Cerebellar nuclear complex (tissue), 1 donor: ENCODE data around the gene ELAVL1.
"Not testable (repeated sequence)": the region's sequence is repeated elsewhere in the genome, so short reads cannot be mapped to it uniquely, and the experiment has no call there.

Experiments used
- DNase-seq, 2 experiments: peaks; one replicate each; lab custom pipeline; 2025; lab: John Stamatoyannopoulos, UW

ELAVL1 gene

DNA sequence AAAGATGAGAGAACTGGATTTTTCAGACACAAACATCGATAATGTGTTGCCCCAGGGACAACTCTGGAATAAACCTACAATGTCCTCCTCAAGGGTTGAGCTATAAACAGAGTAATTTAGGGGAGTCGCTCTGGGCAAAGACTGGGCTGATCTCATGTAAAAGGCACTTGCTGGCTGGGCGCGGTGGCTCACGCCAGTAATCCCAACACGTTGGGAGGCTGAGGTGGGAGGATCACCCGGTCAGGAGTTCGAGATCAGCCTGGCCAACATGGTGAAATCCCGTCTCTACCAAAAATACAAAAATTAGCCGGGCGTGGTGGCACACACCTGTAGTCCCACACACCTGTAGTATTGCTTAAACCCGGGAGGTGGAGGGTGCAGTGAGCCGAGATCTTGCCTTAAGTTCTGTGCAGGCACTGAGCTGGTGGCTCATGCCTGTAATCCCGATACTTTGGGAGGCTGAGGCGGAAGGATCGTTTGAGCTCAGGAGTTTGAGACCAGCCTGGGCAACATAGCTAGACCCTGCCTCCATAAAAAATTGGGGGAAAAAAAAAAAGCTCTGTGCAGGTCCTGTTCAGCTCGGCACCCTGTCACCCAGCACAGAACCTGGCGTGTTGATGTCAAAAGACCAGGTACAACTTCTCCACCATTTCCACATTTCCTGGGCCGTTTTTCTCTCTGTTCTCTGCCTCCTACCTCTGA, 63.4 kb downstream of the ELAVL1 start:
- no peak for DNase-seq

DNA sequence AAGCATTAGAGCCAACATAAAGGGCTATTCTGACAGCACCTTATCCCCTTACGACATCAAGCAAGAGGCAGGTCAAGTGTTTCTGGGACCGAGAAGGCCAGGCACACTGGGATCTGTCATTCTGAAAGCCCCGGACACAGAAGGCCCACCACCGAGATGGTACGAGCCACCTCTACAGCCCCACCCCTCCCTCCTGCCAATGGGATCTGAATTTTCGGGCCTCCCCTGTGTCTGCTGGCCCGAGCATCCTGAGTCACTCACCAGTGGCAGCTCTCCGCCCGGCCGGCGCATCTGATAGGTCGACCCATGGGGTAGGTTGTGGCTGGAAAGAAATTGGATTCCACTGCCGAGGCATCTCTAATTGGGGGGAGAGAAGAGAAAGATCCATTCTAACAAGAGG, 64.6 kb downstream of the ELAVL1 start:
- DNase-seq, result no peak

DNA sequence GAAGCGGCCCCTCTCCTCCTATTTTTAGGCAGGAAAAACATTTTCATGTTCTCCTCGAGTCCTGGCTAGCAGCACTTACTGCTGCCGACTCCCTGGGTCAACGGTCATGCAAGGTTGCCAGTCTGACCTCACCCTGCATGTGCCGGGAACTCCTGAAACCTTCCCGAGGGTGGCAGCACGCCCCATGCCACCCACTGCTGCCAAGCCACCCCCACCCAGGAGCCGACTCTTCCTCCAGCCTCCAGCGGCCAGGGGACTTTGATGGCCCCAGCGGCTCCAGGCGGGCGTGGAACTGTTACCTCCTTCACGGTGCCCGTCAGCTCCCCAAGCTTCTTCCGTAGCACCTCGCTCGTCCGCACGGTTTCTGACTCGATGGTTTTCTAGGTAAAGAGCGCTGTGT, 70.7 kb downstream of the ELAVL1 start:
- no peak for DNase-seq

DNA sequence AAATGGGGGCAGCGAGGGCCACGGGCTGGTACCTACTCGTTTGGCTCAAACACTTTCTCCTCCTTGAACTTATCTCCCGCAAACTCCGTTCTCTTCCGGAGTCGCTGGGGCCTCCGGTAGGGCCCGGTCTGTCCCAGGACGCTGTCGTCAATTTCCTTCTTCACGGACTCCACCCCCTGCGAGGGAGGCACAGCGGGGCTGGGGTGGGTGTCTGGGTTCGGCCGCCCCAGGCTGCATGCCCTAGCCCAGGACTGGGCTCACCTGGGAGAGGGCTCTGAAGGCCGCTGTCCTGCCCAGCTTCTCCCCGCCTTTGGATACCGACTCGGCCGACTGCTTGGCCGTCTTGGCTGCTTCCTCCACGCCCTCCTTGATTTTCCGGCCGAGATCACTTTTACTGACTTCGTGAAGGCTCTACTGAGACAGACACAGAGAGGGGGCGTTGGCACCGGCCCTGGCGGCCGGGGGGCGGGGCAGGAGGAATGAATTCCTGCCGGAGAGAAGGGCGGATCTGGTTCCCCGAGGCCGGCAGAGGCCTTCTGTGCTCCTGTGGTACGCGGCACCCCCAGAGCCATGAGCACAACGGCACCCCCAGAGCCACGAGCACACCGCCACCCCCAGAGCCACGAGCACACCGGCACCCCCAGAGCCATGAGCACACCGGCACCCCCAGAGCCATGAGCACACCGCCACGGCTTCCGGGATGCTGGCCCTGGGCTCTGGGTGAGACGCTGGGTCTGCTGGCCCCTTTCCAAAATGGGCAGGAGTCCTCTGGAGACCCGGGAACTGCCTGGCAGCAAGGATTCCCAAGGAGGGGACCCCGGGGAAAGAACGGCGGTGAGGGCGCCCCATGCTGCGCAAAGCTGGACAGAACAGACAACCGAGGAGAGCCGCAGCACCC, 71.4 kb downstream of the ELAVL1 start:
- DNase-seq, result no peak

DNA sequence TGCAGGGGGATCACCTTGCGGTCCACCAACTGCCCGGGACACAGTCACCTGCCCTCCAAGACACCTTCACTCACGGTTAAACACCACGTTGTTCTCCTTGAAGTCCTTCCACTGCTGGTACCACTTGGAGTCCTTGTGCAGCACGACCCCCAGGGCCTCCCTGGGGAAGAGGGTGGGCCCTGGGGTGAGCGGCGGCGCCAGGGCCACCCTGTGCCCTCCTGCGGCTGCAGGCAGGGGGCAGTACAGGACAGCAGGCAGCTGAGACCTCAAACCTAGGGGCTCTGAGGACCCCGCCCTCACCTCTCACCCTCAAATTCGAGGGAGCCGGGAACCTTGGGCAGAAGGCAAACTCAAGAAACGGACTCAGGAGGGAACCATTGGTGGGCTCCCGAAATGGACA, 72.0 kb downstream of the ELAVL1 start:
- DNase-seq, result no peak

DNA sequence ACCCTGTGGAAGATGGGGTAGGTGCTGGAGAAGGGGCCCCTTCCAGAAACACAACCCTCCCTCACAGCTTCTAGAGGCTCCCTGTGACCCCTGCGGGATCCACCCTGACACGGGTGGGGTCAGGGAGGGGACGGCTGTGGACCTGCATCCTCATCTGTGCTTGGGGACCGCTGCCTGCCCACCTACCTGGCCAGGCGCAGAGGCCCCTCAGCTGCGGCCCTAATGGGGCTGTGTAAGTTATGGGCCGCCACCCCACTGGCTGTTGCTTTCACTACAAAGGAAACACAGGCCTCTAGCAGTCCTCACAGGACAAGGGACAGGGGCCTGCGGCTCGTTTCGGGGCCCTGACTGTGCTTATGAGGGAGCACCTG, 72.5 kb downstream of the ELAVL1 start:
- DNase-seq, result no peak

DNA sequence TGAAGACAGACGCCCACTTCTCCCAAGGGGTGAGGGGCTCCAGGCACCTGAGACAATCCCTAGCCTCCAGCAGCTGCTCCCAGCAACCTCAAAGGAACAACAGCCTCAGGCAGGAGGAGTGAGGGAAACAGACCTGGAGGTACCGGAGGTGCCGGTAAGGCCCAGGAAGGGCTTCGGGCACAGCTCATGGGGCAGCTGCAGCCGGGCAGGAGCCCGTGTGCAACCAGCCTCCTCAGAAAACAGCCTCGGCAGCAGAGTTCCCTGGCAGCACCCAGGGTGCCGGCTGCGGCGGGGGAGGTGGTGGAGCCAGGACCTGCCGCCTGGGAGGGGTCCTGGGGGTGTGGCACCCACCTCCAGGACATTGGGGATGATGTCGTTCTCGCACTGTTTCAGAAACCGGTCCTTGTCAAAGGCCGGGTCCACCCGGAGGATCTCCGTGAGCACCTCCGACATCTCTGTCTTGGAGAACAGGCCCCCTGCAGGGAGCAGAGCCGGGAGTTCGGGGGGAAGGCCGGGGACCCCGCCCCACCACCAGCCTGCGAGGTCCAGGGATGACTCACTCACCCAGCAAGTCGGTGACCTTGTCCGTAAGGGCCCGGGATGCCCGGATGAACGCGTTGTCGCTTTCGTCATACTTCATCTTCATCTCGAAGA, 73.0 kb downstream of the ELAVL1 start:
- DNase-seq, result no peak

DNA sequence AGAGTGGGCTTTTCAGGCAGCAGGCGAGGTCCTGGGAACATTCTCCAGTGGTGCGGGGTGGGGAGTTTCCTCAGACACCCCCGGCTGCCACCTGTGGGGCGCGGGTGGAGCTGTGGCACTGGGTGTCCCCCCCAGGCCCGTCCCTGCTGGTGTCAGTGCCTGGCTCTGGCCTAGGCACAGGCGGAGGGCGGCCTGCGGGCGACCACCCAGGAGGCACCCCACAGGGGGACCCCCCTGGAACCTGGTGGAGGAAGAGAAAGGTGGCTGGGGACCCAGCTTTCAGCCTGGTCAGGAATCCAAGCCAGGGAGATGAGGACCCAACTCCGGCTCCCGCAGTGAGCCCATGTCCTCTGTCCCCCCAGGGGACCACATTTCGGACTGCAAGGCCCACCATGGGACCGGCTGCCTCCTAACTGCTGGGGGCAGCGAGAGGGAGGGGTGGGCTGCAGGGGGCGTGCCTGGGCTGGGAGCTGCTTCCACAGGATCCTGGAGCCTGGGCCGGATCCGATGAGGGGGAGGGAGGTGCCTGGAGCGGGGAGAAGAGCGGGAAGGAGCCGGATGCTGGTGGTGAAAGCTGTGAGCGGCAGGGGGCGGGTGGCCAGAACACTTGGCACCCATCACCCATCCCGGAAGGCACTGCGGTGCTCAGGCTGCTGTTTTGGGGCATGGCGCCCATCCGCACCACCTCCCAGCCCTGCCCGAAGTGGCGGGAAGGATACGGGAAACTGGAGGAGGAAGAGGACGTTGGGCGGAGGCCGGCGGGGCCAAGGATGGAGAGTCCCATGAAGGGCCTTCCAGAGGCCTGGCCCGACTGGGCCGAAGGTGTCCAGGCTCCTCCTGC, 74.0 kb downstream of the ELAVL1 start:
- DNase-seq, result no peak

DNA sequence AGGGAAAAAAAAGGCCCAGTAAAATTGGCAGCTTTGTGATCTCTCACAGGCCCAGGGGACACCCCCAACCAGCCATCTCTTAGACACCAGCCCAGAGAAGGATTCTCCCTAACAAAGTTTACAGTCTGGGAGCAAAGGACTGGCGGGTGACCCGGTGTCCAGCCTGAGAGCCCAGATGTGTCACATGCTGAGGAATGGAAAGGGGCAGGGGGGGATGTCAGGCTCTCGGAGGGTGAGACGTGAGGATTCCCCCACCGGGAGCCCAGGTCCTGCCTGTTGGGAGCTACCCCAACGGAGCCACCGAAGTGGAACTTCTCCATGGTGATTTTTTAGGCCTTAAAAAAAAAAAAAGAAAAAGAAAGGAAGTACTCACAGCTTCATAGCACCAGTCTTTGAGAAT, 74.7 kb downstream of the ELAVL1 start:
- DNase-seq, result no peak

DNA sequence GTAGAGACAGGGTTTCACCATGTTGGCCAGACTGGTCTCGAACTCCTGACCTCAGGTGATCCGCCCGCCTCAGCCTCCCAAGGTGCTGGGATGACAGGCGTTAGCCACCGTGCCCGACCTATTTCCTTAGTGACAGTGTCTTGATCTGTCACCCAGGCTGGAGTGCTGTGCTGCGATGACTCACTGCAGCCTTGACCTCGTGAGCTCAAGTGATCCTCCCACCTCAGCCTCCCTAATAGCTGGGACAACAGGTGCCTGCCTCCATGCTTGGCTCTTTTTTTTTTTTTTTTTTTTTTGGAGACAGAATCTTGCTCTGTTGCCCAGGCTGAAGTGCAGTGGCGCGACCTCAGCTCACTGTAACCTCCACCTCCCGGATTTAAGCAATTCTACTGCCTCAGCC, 75.4 kb downstream of the ELAVL1 start:
- not testable (repeated sequence) for DNase-seq

DNA sequence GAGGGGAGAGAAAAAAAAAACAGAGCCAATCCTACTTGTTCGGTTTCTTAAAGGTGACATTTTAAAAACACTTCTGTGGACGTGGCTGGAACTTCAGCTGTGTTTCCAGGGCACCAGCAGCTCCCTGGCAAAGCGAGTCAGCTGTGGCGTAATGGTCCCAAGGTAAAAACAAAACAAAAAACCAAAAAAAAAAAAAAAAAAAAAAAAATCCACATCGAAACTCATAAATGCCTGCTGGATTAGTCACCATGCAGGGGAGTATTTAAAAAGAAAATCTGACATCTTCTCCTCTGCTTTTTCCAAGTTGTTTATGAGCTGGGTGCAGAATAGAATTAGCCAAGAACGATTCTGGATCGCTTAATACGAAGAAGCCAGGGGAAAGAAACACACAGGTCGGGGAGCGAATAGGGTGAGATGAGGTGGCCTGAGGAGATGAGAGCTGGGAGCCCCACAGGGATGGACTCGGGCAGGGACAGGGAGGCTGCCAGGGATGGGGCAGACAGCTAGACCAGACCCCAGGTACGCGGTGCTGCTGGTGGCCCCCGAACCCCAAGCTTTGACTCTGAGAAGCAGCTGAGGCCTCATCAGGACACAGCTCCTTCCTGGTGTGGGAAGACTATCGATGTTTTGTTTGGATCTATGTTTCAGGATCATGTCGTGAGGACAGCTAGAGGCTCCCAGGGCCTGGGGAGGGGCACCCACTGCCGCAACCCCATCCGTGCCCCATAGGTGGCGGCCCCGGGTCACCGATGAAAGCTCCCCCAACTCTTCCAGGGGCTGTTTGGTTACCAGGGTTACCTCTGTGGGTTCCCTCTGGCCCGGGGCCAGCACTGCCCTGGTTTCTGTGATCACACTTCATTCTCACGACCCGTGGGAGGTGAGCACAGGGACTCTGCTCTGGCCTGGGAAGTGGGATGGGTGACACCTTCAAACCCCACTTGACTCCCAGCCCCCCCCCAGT, 76.4 kb downstream of the ELAVL1 start:
- DNase-seq, result no peak

DNA sequence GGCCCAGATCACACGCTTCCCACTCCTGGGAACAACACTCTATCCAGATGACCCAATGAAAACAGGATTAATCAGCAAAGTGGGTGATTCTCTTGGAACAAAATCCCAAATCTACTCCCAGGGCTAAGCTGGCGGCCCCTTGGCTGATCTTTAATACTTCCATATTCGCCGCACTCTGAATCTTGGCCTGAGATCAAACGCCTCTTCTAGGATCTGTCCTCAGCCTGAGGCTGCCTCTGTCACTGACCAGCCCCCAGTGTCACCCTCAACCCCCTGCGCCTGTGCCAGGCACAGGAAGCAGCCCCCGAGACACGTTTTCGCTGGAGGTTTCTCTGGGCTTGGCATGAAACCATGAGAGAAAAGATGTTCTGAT, 77.1 kb downstream of the ELAVL1 start:
- no peak for DNase-seq

DNA sequence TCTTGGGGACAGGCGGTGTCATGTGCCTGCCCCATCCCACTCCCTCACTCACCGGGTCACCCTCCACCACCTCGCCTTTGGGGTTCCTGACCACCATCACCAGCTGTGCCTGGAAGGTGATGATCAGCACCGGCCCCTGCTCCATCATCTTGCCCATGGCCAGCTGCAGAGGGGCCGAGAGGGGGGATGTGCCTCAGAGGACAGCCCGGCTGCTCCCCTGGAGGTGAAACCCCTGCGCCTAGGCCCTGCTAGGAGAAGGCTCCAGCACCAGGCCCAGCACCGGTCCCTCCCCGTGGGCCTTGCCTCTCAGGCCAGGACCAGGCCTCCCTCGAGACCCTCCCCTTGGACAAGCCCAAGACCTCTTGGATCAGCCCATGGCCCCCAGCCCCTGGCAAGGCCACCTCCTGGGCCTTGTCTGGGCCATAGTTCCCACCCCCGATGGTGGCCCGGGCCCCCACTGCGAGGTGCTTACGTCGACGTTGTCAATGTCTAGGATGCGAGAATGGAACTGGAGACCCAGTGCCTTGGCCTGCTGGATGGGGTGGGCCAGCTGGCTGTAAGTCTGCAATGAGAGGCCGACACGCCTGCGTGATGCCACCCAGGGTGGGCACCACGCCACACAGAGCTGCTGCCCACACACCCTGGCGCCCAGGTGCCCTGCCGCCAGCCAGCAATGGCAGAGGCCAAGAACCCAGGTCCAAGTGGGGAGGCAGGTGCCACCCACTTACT, 77.7 kb downstream of the ELAVL1 start:
- DNase-seq, result no peak

DNA sequence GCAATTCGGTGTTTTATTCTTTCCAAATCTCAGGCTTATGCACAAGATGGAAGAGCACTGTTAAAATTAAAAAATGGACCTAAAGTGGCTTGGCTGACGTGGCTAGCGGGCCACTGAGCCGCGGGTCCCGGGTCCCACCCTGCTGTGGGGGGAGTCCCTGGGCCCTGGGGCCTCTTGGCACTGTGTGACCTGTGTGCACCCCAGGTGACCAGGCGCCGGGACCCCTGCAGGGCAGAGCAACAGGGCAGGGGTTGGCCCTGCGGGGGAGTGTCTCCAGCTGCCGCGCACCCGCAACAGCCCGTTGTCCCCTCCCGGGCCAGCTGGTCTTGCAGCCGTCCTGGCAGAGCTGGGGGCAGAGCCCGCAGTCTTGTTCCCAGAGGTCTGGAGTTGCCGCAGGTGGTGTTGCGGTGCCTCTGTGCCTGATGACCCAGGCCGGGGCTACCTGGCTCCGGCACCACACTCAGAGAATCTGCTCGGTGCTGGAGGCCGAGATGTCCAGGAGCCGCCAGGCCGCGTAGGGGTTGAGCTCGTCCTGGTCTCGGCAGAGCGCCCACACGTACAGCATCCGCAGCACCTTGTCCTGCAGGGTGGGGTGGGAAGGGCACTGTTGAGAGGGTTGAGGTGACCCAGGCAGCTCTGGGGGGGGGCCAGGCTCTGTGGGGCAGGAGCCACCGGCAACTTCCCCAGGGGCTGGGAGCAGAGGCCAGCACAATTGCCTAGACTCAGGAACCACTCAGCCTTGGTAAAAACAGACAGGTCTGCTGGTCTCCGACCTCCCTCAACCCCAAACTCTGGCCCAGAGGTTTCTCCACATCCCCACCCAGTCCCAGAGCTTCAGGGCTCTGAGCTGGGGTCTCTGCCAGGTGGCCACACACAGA, 78.5 kb downstream of the ELAVL1 start:
- no peak for DNase-seq

DNA sequence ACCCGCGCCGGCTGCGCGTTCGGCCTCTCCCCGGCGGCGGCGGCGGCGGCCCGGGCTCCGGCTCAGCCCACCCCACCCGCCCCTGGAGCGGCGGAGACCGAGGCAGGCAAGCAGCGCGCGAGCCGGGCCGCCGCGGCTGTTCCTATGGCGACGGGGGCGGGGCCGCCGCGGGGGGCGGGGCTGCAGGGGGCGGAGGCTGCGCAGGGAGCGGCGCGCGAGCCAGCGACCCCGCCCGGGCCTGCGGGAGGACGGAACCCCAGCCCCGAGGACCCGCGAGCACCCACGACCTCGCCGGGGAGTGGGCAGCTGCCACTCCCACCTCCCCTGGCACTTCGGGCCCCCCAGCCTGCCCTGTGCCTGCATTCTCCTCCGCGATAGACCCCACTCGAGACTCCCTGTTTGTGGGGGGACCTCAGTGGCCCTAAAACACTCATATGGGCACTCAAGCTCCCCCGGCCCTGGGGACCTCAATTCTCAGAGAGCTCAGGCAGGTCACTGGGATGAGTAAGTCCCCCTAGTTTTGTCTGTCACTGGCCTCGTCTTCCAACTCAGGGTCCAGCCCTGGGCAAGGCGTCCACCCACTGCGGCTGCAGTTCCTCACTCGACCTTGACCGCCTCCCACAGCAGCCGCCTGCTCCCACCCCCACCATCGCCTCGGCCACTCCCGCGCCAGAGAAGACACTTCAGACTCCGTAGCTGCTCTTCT, 79.3 kb downstream of the ELAVL1 start, which contains the start of gene CTXN1:
TSS of gene CTXN1 (minus strand) at position 115 of the 706 bp plus-strand sequence. CDS start 597 bp downstream, outside the sequence.
- no peak for DNase-seq

DNA sequence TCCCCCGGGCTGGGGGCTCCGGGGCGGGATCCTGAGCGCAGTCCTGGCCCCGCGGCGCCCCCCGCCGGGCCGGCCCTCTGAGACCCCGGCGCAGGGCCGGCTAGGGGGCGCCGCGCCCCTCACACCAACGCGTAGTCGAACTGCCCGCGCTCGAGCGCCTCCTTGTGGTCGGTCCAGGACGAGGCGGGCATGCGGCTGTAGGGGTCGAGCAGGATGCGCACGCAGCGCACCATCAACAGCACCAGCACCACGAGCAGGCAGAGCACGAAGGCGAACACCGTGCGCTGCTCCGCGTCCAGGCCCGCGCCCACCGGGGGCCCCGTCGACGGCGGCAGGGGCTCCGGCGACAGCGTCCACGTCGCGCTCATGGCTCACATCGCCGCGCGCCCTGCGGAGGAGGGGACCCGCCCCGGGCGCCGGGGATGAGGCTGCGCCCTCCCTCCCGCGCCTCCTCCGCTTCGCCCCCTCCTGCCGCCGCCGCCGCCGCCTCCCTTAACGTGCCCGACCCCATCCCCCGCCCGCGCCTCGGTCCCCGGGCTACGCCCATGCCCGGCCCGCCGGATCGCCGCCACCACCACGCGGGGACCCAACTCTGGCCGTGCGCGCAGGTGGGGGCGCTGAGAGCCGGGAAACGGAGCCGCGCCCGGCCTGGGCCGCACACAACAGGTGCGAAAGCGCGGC, 80.1 kb downstream of the ELAVL1 start:
- no peak for DNase-seq

DNA sequence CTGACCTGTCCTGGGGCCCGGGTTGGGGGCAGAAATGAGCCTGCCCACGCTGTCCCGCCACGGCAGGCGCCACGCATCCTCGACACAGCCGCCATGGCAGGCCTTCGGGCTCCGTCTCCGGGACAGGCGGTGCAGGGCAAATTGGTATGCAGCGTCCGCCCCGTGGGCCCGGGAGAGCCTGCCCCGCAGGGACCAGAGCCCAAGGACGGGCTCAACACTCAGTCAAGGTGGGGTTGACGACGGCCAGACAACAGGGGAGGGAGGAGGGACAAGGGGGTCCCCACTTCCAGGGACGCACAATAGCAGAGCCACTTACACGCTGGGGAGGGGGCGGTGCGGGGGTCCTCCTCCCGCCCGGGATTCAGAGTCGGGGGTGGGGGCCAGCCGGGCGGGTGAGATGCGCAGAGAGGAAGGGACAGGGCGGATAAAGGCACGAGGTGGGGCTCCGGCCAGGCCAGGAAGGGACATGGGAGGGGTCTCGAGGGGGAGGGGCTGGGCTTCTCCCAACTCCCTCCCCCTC, 80.7 kb downstream of the ELAVL1 start:
- no peak for DNase-seq

DNA sequence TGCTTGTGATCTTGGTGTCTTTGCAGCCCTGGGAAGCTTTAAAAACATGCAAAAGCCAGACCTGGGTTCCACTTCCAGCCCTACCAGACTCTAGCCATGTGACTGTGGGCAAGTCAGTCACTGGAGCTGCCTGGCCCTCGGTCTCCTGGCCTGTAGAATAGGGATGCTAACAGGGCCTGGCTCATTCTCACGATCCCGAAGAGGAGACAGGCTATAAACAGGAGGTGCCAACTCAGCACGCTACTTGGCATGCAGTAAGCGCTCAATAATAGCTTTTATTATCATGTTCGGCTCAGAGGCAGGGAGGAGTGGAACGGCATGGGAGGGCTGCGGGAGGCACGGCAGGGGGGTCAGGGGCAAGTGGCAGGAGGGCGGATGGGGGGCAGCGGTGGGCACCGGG, 81.2 kb downstream of the ELAVL1 start:
- no peak for DNase-seq
